Sigmoid colon (tissue), 4 donors: ENCODE data around the gene CDKN2D.

Experiments
- CTCF ChIP-seq, 4 experiments: fragments of 450-650 bp in 3 of 4; fragments of 200-600 bp in 1 of 4; IDR thresholded peaks; one replicate each; pipeline ENCODE4 v1.5.1; 2016 to 2019; ENCODE audit warnings: antibody characterized with exemption in 4 of 4, mild to moderate bottlenecking in 3 of 4, moderate library complexity in 2 of 4
- EP300 ChIP-seq, 4 donors: sonication (generic); formaldehyde crosslinking; IDR thresholded peaks; one replicate each; pipeline ENCODE4 v1.6.1; 2017; ENCODE audit warnings: antibody characterized with exemption in 4 of 4
- POLR2A ChIP-seq, 2 donors: fragments of 450-650 bp; IDR thresholded peaks; one replicate each; pipeline ENCODE4 v1.6.1; 2016; ENCODE audit warnings: antibody characterized with exemption in 2 of 2, mild to moderate bottlenecking in 2 of 2, moderate library complexity in 2 of 2
- POLR2AphosphoS5 ChIP-seq, 4 donors: sonication (generic); formaldehyde crosslinking; IDR thresholded peaks; one replicate each; pipeline ENCODE4 v1.6.1; 2017; ENCODE audit warnings: antibody characterized with exemption in 4 of 4

GRCh38 chr19:10568062-10568825, 535 bp downstream of the CDKN2D start:
- no peak for TF ChIP-seq POLR2A (IDR thresholded peaks at IDR 0.05)
- no peak for TF ChIP-seq CTCF (IDR thresholded peaks at IDR 0.05)
- no peak for TF ChIP-seq POLR2AphosphoS5 (IDR thresholded peaks at IDR 0.05)
- no peak for TF ChIP-seq EP300 (IDR thresholded peaks at IDR 0.05)
